Stimulated activated naive CD4-positive, alpha-beta T cell treated with Interleukin-2 at 50 U/mL for 16 hours (primary cell): ENCODE measurements around the gene FAM53B.
"Not testable (repeated sequence)": the region's sequence is repeated elsewhere in the genome, so short reads cannot be mapped to it uniquely, and the experiment has no call there.

Experiments
- DNase-seq: peaks from one replicate; lab custom pipeline; 2025; lab: John Stamatoyannopoulos, UW

Gene FAM53B

DNA sequence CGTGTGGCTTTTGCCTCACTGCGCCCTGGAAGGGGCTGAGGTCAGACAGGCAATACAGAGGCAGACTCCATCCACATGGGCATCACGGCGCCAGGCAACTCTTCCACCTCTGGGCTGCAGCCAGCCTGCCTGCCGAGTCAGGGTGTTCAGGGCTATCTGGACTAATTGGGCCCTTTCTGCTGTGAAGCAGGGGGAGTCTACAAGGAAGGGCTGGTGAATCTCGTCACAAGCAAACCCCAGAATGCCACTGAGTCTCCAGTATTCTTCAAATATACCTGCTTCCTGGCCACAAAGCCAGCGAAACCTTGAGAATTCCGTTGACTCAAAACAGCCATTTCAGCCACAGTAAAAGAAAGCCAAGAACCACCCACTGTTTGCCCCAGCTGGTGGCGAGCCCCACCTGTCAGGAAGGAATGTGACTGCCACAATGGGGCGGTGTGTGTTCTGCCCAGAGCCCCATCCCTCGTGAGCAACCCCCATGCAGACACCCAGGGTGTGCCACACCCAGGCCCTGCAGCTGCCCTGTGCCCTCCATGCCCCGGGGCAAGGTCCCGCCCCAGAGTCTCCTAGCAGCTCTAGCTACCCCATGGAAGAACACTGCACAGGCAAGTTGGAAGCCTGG lies 117.3 kb downstream of the FAM53B start:
- peak; percentile 43 for DNase-seq

DNA sequence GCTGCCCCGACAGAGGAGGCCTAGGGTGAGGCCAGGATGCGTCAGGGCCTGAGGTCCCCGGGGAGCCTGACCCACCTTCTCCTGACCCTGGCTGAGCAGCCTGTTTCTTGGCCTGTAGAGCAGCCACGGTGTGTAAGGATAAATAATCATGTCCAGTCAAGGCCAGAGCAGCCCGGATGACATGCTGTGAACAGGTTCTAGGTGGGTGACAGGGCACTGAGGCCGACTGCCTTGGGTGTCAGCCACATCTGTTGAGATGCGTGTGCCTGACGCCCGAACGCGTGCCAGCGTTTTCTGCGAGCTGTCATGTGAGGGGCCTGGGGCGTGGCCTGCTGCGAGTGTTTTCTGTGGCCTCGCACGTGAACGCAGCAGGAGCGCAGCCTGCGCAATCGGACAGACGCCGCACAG lies 118.3 kb downstream of the FAM53B start:
- no peak for DNase-seq

DNA sequence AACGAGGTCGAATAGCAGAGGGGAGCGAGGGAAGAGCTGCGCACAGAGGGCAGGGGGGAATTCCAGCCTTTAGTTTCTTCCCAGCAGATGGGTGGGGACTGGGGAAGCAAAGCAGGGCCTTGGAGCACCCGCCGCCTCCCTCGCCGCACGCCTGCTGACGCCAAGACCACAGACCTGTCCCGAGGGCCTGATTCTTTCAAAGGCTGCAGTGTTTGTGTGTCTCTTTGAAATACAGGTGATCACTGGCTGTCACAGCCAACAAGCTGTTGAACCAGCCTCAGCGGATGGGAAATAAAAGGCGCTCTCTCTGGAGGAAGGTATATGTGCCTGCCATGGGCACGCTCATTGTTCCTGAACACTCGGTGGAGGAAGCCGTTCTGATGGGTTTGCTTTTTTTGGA lies 119.3 kb downstream of the FAM53B start:
- no peak for DNase-seq

DNA sequence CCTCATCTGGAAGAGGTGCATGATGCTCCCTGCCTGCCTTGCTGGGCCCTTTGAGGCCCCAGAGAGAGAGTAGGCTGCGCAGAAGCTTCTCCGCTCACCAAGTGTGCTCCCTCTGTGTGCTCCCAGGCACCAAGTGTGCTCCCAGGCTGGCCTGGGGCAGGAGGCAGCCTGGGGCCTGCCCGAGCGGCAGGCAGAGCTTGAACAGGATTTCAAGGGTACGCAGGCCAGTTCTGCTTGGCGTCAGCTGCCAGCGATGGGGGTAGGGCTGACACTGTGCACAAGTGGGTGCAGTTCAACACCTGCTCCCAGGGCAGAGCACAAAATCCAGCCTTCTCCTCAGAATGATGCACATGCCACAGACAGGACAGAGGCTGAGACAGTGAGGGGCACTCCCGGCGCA lies 119.7 kb downstream of the FAM53B start:
- DNase-seq = no peak

DNA sequence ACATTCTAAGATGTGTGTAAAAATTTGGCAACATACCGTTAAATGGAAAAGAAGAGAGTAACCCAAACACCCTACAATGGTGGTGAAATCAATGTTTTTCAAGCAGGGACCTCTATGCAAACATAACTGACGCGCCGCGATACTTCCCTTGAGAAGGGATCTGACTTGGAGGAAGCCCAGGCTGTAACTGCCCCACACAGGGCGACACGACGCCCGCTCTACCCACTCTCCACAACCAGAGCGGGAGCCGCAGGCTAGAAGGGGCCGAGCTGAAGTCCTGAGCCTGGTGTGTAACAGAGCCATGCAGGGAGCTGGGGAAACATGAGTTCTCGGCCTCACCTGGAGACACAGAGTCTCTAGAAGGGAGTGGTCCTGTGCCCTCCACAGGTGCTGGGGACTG lies 120.2 kb downstream of the FAM53B start:
- no peak for DNase-seq

DNA sequence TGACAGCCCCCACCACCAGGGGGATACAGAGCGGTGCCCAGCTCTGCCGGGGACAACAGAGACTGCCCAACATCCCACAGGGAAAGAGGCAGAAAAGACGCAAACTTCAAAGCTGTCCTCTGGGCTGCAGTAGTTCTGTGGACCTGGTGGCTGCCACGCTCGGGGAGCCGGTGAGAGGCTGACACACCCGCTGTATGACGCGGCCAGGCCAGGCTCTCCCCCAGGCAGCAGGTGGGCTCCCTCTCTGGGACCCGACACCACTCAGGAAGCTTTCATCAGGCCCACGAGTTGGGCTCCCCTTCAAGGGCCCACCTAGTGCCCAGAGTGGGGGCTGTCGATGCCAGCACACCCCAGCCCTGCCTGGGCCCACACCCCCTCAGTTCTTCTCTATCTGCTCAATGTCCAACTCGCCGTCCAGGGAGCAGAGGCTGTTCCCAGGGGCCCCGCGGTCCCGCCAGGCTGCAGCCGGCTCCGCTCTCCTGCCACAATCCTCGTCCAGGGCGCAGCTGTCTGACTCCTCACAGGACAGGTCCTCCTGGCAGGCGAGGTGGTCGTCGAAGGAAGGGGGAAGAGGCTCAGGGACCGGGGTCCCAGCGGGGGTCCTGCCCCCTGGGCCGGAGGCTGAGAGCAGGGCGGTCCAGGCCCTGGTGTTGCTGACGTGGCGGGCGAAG lies 121.2 kb downstream of the FAM53B start:
- DNase-seq = no peak

DNA sequence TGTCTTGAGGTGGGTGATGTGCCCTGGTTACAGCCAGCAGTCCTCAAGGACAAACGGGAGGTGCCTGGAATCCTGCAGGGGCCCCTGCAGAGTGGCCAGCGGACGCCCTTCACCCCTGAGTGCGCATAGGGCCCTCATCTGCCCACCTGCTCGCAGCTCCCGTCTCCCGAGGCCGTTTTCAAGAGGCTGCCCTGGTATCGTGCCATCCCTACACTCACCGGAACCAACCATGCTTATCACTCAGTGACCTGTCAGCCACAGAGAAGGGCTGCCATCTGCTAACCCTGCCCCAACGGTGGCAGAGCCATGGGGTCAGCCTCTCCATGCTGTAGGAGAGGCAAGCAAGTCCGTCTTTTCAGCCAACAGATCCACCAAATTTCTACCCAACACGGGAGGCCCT lies 122.0 kb downstream of the FAM53B start:
- DNase-seq = no peak

DNA sequence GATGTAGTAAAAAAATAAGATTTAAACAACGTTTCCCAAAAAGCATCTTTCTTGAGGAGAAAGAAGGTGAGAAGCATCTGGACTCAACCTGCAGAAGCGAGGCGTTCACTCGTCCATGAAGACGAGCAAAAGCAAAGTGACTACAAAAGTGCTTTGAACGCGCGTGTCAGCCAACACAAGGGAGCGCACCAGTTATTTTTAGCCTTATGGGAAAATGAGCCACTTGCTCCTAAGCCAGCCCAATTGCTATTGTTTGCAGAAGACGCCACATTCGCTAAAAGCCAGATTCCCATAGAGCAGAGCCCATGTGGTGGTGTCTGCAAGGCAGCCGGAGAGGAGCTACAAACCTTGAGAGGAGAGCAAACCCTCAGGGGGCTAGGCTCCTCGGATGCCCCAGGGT lies 122.5 kb downstream of the FAM53B start:
- no peak for DNase-seq

DNA sequence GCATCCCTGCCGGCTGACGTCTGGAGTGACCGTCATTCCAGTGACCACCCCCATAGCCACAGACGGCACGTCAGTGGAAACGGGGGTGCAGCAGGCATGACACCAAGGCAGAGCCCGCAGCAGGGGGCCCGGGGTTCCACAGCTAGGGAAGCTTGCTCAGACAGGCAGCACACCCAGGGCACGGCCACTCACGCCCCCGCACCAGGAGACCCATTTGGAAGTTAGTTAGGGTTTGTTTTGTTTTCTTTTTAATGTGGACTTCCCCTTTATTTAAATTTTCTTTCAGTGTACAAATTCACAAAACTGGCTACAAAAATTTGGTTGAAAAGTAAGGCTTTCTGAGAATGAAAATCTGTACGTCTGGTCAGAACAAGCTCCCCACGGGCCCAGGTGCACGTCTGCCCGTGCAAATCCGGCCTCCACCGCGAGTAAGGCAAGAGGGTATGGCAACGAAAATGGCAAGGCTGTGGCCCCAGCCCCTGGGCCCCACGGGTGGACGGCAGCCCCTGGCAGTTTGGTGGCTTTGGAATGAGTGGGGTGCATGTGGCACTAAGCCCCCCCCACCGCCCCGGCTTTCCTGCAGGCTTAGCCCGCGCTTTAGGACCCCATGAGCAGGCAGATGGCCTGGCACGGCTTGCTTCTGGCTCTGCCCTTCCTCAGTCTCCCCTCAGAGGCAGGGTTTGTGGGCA lies 124.2 kb downstream of the FAM53B start:
- no peak for DNase-seq

DNA sequence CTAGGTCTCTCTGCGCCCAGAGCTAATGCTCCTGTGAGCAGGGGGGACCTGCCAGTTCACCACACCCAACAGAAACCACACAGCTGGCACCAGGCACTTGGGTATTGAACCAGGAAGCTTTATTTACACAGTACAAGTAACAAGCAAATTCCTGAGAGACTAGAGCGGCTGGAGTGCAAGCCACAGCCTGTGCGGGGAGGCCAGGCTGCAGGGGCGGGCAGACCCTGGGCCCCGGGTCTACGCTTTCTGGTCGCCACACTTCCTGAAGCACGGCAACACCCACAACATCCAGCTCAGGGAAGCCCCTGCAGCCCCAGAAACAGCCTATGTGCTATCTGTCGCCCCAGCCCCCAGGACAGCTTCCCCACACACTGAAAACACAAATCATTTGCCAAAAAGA lies 125.0 kb downstream of the FAM53B start:
- DNase-seq = no peak

DNA sequence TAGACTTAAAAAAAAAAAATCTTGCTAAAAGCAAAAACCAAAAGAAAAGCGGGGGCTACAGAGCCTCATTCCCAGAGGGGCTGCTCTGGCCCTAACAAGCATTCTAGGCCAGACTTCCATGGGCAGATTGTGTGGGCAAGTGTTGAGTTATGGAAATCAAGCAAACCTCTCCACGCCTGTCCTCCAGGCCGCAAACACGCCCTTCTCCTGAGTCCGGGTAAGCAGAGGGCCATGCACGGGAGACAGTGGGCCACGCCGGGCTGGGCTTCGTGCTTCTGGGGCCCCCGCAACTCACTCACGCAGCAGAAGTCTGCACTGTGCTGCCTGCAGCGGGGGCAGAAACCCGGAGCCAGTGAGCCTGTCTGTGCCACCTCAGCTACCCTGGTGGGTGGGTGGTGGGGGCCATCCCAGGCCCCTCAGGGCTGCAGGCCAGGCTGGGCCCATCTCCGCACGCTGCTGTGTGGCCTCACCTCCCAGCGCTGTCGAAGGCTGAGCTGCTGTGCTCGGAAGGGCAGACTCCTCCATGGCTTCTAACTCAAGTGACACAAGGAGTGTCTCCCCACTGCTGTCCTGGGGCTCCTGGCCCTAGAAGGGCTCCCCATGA lies 125.6 kb downstream of the FAM53B start:
- no peak for DNase-seq

DNA sequence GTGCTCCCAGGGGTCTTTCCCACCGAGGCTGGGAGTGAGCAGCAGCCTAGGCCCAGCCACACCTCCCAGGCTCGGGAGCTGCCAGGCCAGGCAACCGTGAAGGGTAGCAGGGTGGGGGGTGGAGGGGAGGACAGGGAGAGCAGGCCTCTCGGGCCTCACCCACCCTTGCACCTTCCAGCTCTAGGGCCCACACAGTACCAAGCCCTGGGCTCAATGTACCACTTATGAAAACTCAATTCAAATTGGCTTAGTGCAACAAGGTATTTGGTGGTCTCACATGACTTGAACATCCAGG lies 127.4 kb downstream of the FAM53B start:
- no peak for DNase-seq

DNA sequence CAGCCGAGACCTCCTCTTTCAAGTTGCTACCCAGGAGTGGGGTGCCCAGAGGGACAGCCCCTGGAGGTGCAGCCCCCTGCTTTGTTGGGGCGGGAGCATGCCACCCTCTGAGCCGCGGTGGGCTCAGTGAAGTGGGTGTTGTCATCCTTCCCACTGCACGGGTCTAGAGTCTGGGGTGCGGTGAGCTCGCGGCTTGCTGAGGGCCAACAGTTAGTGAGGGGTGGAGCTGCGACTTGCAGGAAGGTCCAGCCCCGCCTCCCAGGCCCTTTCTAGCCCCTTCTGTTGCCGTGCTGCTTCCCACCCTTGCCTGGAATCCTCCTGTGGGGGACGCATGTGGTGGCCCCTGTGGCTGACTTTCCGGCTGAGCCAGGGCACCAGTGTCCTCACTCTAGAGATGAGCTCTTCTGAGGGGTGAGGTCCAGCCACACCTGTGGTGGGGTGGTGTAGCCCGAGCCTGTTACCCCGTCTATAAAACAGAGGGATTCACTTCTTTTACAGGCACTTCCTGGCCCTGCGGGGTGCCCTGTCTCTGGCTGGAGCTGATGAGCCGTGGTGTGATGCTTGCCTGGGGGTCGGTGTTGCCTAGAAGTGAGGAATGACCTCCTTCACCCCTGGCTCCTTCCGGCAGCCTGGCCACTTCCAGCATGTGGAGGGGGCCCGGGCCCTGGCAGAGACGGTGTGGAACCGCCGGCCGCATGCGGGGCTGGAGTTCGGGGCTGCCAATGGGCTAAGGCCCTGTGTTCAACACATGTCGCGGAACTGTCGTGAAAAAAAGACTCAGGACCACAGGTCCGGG lies 127.9 kb downstream of the FAM53B start:
- no peak for DNase-seq

DNA sequence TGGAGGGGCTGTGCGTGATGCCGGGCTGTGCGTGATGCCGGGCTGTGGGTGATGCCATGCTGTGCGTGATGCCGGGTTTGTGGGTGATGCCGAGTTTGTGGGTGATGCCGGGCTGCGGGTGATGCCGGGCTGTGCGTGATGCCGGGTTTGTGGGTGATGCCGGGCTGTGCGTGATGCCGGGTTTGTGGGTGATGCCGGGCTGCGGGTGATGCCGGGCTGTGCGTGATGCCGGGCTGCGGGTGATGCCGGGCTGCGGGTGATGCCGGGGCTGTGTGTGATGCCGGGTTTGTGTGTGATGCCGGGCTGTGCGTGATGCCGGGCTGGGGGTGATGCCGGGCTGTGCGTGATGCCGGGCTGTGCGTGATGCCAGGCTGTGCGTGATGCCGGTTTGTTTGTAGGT lies 128.9 kb downstream of the FAM53B start:
- no peak for DNase-seq

DNA sequence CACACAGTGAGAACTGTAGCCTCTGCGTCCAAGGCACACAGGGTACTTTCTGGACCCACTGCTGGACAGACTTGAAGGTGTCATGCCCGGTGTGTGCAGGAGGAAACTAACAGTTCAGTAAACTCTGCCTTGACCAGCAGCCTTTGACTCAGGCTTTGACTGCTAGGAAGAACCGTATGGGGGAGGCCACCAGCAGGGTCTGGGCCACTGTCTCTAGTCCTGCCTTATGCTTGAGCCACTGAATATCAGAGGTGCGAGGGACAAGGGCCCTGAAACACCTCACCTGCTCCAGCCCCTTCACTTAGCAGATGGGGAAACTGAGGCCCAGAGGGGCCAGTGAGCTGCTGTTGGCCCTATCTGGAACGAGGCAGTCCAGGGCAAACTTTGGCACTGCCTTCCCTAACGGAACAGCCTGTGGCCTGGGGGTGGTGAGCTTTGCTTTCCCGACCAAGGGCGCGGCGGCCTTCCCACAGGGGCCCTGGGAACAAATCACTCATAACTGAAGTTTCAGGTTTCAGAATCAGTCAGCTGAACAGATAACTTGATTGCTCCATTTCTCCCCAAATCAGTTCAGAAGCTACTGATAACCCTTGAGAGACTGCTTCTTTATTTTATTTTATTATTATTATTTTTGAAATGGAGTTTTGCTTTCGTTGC lies 130.0 kb downstream of the FAM53B start:
- DNase-seq = peak; percentile 49

DNA sequence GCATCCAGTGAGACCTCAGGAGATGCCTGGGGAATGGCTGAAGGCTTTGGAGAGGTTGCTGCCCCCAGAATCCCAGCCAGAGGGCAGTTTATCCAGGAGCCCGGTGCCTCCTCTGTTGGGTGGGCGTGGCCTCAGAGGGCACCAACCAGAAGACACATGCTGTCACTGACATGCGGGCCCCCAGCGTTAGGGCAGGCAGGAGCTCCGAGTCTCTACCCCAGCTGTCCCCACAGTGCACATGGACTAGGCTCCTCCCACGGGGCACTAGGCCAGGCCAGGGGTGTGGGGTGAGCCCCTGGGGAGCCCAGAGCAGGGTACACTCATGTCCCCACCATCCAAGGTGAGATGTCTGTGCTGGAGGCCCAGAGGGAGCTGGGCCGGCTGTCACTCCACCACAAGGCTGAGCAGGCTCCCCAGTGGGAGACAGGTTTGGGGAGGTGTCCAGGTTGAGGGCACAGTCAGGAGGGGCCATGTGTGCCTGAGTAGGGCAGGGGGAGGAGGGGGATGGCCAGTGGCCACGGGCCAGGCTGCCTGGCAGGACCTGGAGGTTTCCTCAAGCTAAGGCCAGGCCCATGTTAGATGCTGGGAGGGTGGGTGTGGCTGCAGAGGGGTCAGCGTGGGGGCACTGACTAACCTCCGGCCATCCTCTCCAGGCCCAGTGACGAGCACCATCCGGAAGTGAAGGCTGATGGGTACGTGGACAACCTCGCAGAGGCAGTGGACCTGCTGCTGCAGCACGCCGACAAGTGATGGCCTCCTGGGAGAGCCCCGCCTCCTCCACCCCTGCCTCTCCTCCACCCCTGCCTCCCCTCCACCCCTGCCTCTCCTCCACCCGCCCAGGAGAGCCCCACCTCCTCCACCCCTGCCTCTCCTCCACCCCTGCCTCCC lies 131.3 kb downstream of the FAM53B start:
- peak; percentile 12 for DNase-seq

DNA sequence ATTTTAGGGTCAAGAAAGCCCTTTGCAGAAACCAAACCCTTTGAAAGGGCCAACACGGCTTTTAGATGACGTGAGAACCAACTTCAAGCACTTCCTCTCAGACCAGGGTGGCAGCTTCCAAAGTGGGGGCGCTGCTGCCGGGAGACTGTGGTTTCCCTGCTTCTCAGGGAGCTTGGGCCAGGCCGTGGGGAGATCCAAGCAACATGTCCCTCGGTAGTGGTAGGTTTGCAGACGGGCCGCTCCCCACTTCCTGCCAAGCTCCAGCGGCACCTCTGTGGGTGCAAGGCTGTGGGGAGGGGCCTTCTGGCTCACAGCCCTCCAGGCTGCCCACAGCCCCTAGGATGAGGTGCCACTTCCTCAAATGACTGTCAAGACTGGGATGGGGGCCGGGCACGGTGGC lies 132.4 kb downstream of the FAM53B start:
- DNase-seq = peak; percentile 33

DNA sequence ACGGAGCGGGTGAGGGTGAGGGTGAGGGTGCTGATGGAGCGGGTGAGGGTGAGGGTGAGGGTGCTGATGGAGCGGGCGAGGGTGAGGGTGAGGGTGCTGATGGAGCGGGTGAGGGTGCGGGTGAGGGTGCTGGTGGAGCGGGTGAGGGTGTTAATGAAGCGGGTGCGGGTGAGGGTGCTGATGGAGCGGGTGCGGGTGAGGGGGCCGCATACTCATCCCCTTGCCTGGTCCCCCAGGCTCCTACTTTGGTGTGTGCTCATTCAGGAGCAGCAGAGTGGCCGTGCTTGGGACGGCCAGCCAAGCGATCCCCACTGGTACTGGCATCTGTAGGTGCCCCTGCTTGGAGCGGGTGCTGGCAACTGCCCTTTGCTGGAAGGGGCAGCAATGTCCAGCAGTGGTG lies 133.3 kb downstream of the FAM53B start:
- not testable (repeated sequence) for DNase-seq

DNA sequence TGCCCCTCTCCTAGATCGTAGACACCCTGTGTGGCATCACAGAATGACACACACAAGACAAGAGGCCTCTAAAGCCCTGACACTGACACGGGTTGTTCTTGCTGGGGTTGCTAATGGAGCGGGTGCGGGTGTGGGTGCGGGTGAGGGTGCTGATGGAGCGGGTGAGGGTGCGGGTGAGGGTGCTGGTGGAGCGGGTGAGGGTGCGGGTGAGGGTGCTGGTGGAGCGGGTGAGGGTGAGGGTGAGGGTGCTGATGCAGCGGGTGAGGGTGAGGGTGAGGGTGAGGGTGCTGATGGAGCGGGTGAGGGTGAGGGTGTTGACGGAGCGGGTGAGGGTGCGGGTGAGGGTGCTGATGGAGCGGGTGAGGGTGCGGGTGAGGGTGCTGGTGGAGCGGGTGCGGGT lies 134.0 kb downstream of the FAM53B start:
- DNase-seq = not testable (repeated sequence)

DNA sequence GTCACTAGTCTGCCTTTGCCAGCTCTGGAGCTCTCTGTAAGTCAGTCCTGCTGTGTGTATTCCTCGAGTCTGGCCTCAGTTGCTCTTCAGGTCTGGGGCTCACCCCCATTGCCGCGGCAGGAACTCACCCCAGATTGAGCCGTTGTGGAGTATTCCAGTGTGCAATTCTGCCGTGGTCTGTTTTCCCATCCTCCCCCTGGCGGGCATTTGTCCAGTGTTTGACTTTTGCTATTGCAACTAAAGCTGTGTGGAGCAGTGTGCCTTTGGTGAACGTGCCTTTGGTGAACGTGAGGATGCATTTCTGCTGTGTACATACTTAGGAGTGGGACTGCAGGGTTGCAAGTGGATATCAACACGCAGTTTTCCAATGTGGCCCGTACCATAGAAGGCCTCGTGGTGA lies 134.5 kb downstream of the FAM53B start:
- DNase-seq = no peak
